Heart right ventricle (tissue), 16 donors: ENCODE data around the gene REEP1. TPM values are rescaled to one million over a fixed set of nuclear protein-coding genes. Genes with fewer than 3 reads are reported as not detected.

Experiments used
- ATAC-seq, 8 donors: fragments of 200-7000 bp; cut with Tn5 transposase; one replicate each; pipeline ENCODE4 v1.9.1; 2020; ENCODE audit warnings: mild to moderate bottlenecking in 8 of 8, moderate library complexity in 8 of 8, moderate number of reproducible peaks in 1 of 8
- DNase-seq, 2 donors: peaks; one replicate each; pipeline ENCODE4 v3.0.0-alpha.2; 2020
- H3K27ac ChIP-seq, 10 donors: fragments of 200-600 bp; sonication (generic) in 2 of 10; one replicate each; pipeline versions ENCODE4 v1.5.0 to v1.8.0; 2020 to 2022; ENCODE audit warnings: mild to moderate bottlenecking in 3 of 10
- H3K27me3 ChIP-seq, 7 donors: fragments of 200-600 bp; one replicate each; pipeline ENCODE4 v1.8.0; 2021 to 2022; ENCODE audit warnings: mild to moderate bottlenecking in 2 of 7
- H3K36me3 ChIP-seq, 9 donors: fragments of 200-600 bp; sonication (generic) in 1 of 9; one replicate each; pipeline versions ENCODE4 v1.5.0 to v1.8.0; 2020 to 2022; ENCODE audit warnings: mild to moderate bottlenecking in 2 of 9
- H3K4me1 ChIP-seq, 9 donors: fragments of 200-600 bp; sonication (generic) in 1 of 9; one replicate each; pipeline versions ENCODE4 v1.5.0 to v1.8.0; 2020 to 2022; ENCODE audit warnings: mild to moderate bottlenecking in 4 of 9
- H3K4me3 ChIP-seq, 10 donors: fragments of 200-600 bp; sonication (generic) in 2 of 10; one replicate each; pipeline versions ENCODE4 v1.5.0 to v1.8.0; 2020 to 2022; ENCODE audit warnings: mild to moderate bottlenecking in 7 of 10, moderate library complexity in 2 of 10
- H3K9me3 ChIP-seq, 11 donors: fragments of 200-600 bp in 10 of 11; sonication (generic) in 2 of 11; one replicate each; pipeline versions ENCODE4 v1.5.0 to v1.8.0; 2013 to 2022; ENCODE audit warnings: mild to moderate bottlenecking in 2 of 11, control low read depth in 1 of 11, moderate library complexity in 1 of 11
- WGBS, 2 donors: extraction: QIAGEN DNeasy Blood & Tissue Kit; methylation state at CpG; one replicate each; pipeline ENCODE4 v1.1.7; 2013; ENCODE audit warnings: inconsistent platforms in 1 of 2; 5-methylcytosine and 5-hydroxymethylcytosine counted together
- intact Hi-C, 10 donors: fragments of 100-400 bp; cut with DNase I; formaldehyde crosslinking; loops; one replicate each; pipeline versions ENCODE4 v1.11.1 to v1.14.2; 2022
- polyA plus RNA-seq, 2 donors: library from polyadenylated mRNA; stranded (reverse); fragments of 200-250 nt; gene quantifications; one replicate each; pipeline ENCODE4 v1.2.3, GENCODE V29; 2013
- total RNA-seq, 10 donors: library from RNA; stranded (reverse); fragmentation: NEBNext Ultra II Directional in 3 of 10; extraction: Animal tissue kit (Norgen Biotek cat#: 25700) in 3 of 10; gene quantifications; one replicate each; pipeline versions ENCODE4 v1.2.1 to v1.2.4, GENCODE V29; 2021 to 2023
- TF ChIP-seq, protein P1 (sequence below), 9 donors: fragments of 200-600 bp; sonication (generic) in 2 of 9; IDR thresholded peaks; one replicate each; pipeline versions ENCODE4 v1.5.0 to v1.8.0; 2021 to 2022; ENCODE audit warnings: antibody characterized with exemption in 9 of 9, mild to moderate bottlenecking in 5 of 9, moderate library complexity in 1 of 9
- donor health status: Arrhythmogenic right ventricular cardiomyopathy.
- donor health status: ischemic (EF 13 %, LVEDD 7.1; RV severe dilation, severe dysfunction).
- donor health status: healthy with polysubstance abuse.
- donor health status: DM: no; HTN: yes; CAD: no.
- donor health status: DM: no; HTN: no; CAD: no.
- donor health status: ischemic (EF 25% LVEDD 6.9; RV normal size, moderate dysfunction).
- donor health status: ischemic (EF 25% LVEDD 5.7; RV mildly dilated, moderate dysfunction).
- donor health status: healthy.
- donor health status: DM: yes; HTN: yes; CAD: no.
- donor health status: Ischemic cardiomyopathy.
- donor health status: ischemic (EF 35%, LVEDD 5.7; RV mildly dilated, moderate dysfunction).
- donor health status: nonischemic (EF 11% LVEDD 7.7; RV severe dilation, severe dysfunction).
- donor health status: DM: yes; HTN: yes; CAD: no.
- donor health status: PGD.
- donor health status: ischemic (EF 29% LVEDD 5.4; RV normal size, mild dysfunction).
- donor health status: nonischemic (EF 23%, LVEDD 6.1; RV moderate dilation, normal function).

The REEP1 gene
- total and polyA plus RNA-seq, 12 donors = 15.2 to 30.5 (median 25.6) TPM

DNA sequence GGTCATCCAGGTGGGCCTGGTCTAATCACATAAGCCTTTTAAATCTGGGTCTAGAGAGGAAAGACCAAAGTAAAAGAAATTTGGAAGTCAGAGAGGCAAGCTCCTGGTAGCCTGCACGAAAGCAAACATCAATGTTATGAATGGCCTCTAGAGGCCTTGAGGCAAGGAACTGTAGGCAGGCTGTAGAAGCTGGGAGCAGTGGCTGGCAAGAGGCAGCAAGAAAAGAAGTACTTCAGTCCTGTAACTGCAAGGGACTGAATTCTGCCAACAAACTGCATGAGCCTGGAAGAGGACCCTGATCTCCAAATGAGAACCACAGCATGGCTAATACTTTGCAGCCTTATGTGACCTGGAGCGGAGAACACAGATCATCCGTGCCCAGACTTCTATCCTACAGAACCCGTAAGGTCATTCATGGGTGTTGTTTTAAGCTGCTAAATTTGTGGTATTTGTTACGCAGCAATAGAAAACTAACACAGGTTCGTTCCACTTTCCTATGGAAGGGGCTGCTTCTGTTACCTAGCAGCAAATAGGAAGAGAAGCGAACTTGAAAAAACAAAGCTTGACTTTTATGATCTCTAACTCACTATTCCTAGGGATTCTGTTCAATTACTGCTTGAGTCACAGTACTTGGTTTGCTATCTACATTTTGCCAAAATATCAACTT is 143.4 kb downstream of the REEP1 start:
- H3K36me3 ChIP-seq = peaks cover 0 to 25% (median 0%) of the 10 kb centered on the region in 9 donors
- peaks cover 6 to 74% (median 58%) of the 10 kb centered on the region in 9 donors for H3K4me1 ChIP-seq
- H3K4me3 ChIP-seq = peak overlapping the region in 9 of 10 donors; percentile 58 to 99 (median 85)
- intact Hi-C loops = no loop called here
- ATAC-seq (no peak), DNase-seq (no peak)
- 72 to 76% methylated on average over 7 of the region's 7 CpGs for WGBS, 2 donors
- H3K9me3 ChIP-seq = no peaks in the 10 kb centered on the region
- peak overlapping the region; percentile 93 to 100 (median 99) for H3K27ac ChIP-seq
- no peaks in the 10 kb centered on the region for H3K27me3 ChIP-seq
- TF ChIP-seq, protein P1, sequence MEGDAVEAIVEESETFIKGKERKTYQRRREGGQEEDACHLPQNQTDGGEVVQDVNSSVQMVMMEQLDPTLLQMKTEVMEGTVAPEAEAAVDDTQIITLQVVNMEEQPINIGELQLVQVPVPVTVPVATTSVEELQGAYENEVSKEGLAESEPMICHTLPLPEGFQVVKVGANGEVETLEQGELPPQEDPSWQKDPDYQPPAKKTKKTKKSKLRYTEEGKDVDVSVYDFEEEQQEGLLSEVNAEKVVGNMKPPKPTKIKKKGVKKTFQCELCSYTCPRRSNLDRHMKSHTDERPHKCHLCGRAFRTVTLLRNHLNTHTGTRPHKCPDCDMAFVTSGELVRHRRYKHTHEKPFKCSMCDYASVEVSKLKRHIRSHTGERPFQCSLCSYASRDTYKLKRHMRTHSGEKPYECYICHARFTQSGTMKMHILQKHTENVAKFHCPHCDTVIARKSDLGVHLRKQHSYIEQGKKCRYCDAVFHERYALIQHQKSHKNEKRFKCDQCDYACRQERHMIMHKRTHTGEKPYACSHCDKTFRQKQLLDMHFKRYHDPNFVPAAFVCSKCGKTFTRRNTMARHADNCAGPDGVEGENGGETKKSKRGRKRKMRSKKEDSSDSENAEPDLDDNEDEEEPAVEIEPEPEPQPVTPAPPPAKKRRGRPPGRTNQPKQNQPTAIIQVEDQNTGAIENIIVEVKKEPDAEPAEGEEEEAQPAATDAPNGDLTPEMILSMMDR (IDR thresholded peaks at IDR 0.05) = no peak

DNA sequence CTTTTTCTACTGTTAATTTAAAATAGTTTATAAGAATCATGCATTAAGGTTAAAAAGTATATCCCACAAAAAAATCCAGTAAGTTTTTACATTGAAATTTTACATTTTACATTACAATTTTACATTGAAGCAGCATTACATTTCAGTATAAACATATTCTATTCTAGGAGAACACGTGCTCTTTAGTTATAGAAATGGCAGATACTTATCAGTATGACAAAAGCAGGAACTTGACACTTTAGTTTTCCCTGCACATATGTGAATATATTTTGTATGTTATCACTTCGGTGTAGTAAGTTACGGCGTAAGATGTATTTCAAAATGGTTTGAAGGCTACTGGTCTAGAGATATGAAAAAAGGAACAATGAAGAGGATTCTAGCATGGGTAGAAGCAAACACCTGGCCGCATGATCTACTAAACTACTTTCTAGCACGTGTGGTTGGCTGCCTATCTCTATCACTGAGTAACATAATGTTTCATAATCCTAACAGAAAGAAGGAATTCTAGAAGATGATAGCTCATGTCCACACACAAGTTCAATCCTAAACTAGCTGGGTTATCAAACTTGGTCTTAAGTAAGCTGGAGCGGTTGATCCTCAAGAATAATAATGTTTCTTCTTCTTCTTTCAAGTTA is 147.5 kb downstream of the REEP1 start:
- H3K27me3 ChIP-seq = no peaks in the 10 kb centered on the region
- H3K36me3 ChIP-seq = peaks cover 0 to 34% (median 0%) of the 10 kb centered on the region in 9 donors
- H3K4me1 ChIP-seq = peaks cover 9 to 94% (median 75%) of the 10 kb centered on the region in 9 donors
- no peak overlapping the region for H3K4me3 ChIP-seq
- TF ChIP-seq, protein P1 (IDR thresholded peaks at IDR 0.05) = no peak
- peak overlapping the region in 1 of 10 donors; percentile 38 for H3K27ac ChIP-seq
- DNase-seq (no peak), ATAC-seq (no peak)
- 63 to 74% methylated on average over 7 of the region's 7 CpGs for whole genome bisulfite sequencing, 2 donors
- no peaks in the 10 kb centered on the region for H3K9me3 ChIP-seq
- intact Hi-C loops = no loop called here

DNA sequence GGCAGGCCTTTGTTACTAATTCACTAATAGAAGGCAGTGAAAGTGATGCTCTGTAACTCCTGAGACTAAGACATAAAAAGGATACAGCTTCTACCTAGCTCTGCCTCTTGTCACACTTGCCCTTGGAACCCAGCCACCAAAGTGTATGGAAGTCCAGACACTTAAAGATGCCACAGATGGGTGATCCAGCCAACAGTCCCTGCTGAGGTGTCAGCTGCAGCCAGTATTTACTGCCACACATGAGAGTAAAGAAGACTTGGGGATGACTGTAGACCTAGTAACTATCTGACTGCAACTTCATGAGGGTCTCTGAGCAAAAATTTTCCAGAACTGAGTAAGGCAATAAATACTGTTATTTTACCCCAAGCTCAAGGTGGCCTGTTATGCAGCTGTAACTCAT is 151.0 kb downstream of the REEP1 start:
- peaks cover 9 to 92% (median 69%) of the 10 kb centered on the region in 9 donors for H3K4me1 ChIP-seq
- no peaks in the 10 kb centered on the region for H3K9me3 ChIP-seq

DNA sequence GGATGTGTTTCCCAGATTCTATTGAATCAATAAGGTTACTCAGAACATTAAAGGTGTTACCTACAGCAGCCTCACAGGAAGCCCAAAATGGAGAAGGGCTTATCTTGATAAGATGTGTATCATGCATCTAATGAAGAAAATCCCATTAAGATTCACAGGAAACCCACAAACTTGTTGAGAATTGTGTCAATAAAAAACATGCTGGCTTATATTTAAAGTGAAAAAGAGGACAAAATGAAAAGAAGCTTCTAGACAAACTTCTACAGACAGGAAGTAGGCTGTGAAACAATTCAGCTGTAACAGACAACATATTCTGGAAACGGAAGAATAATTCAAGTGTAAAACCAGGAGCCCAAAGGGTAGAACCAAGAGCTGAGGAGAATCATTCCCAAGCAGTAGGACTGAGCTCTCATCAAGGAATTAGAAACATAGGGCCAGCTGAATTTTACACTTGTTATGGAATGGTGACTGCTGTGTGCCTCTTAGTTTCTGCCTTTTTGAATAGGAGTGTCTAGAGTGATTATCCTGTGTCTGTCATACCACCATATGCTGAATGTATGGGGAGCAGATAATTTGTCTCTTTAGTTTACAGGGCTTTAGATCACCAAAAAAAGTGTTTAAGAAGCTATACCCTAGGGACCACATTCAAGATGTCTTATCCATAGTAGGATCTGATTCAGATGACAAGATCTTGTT is 151.8 kb downstream of the REEP1 start:
- DNase-seq (no peak), ATAC-seq (peak in 4 of 8 donors; percentile 16 to 45 (median 27))
- Histone ChIP-seq H3K4me1 (peaks cover 9 to 90% (median 62%) of the 10 kb centered on the region in 9 donors), H3K27ac (peak overlapping the region in 8 of 10 donors; percentile 21 to 73 (median 60)), H3K27me3 (no peaks in the 10 kb centered on the region), H3K4me3 (no peak overlapping the region), H3K9me3 (no peaks in the 10 kb centered on the region), H3K36me3 (peaks cover 0 to 32% (median 2%) of the 10 kb centered on the region in 9 donors)
- intact Hi-C loops = no loop called here
- TF ChIP-seq, protein P1 (IDR thresholded peaks at IDR 0.05) = no peak
- 13 to 21% methylated on average over 1 of the region's 1 CpG for WGBS, 2 donors

More for the DNA sequence above, 151.0 kb downstream of the REEP1 start:
- intact Hi-C loops = no loop called here
- Histone ChIP-seq H3K27ac (peak overlapping the region in 2 of 10 donors; percentile 49 to 73), H3K36me3 (peaks cover 0 to 28% (median 0%) of the 10 kb centered on the region in 9 donors), H3K4me3 (no peak overlapping the region), H3K27me3 (no peaks in the 10 kb centered on the region)
- TF ChIP-seq, protein P1 (IDR thresholded peaks at IDR 0.05) = no peak
- DNase-seq (no peak), ATAC-seq (no peak)
